Testis (tissue), 3 donors: Measurements from ENCODE around the gene FBXL7. TPM values are rescaled to one million over a fixed set of nuclear protein-coding genes. Genes with fewer than 3 reads are reported as not detected.

ENCODE experiments used
- DNase-seq: peaks from one replicate; pipeline ENCODE4 v3.0.0-alpha.2; 2019
- H3K27ac ChIP-seq, 2 donors: fragments of 200-600 bp; sonication (generic); one replicate each; pipeline ENCODE4 v1.5.1; 2019
- H3K27me3 ChIP-seq: fragments of 200-600 bp; sonication (generic); one replicate; pipeline ENCODE4 v1.5.1; 2019
- H3K36me3 ChIP-seq: fragments of 200-600 bp; sonication (generic); one replicate; pipeline ENCODE4 v1.5.1; 2017; ENCODE audit warnings: low read depth; ENCODE audit errors: missing control alignments
- H3K4me1 ChIP-seq: fragments of 200-600 bp; sonication (generic); one replicate; pipeline ENCODE4 v1.5.1; 2019
- H3K4me3 ChIP-seq, 2 donors: fragments of 200-600 bp; sonication (generic); one replicate each; pipeline ENCODE4 v1.5.1; 2017 to 2019
- H3K9me3 ChIP-seq: fragments of 200-600 bp; sonication (generic); one replicate; pipeline ENCODE4 v1.5.1; 2017
- CTCF ChIP-seq, 3 experiments: fragments of 450-650 bp in 2 of 3; fragments of 200-600 bp in 1 of 3; sonication (generic) in 1 of 3; IDR thresholded peaks; one replicate each; pipeline ENCODE4 v1.5.1; 2016 to 2019; ENCODE audit warnings: antibody characterized with exemption in 3 of 3, mild to moderate bottlenecking in 2 of 3, moderate library complexity in 1 of 3
- POLR2A ChIP-seq: fragments of 450-650 bp; IDR thresholded peaks from one replicate; pipeline ENCODE4 v1.6.1; 2017; ENCODE audit warnings: antibody characterized with exemption, mild to moderate bottlenecking, moderate library complexity
- WGBS, 2 donors: methylation state at CpG; one replicate each; pipeline ENCODE4 v1.1.5; 2018; 5-methylcytosine and 5-hydroxymethylcytosine counted together
- intact Hi-C: fragments of 100-400 bp; cut with DNase I; formaldehyde crosslinking; loops from one replicate; pipeline ENCODE4 v1.15.1; 2023; ENCODE audit warnings: low total_unique reads
- polyA plus RNA-seq: library from polyadenylated mRNA; stranded (reverse); fragments of 350-450 nt; fragmentation: Illumina TruSeq; extraction: RNeasy Lipid Tissue Mini Kit (QIAGEN cat#74804); gene quantifications from one replicate; pipeline ENCODE4 v1.2.3, GENCODE V29; 2014; ENCODE audit warnings: low read depth, low replicate concordance; ENCODE audit not compliant: insufficient read depth
- total RNA-seq, 2 donors: library from RNA; depleted of rRNA; stranded (reverse); fragments of >200 nt; gene quantifications; one replicate each; pipeline ENCODE4 v1.2.3, GENCODE V29; 2016

The FBXL7 gene
- total and polyA plus RNA-seq, 3 donors from 2014 or later = 9.8 to 17.3 (median 15.2) TPM

- TF ChIP-seq CTCF (IDR thresholded peaks at IDR 0.05) (no peak), POLR2A (no peak)
- Histone ChIP-seq H3K9me3 (no peaks in the 10 kb centered on the region), H3K4me1 (no peaks in the 10 kb centered on the region), H3K36me3 (no peaks in the 10 kb centered on the region), H3K27me3 (no peaks in the 10 kb centered on the region), H3K27ac (no peak overlapping the region), H3K4me3 (no peak overlapping the region)
- whole genome bisulfite sequencing, 2 donors = 48 to 62% methylated on average over 1 of the region's 1 CpG
- DNase-seq = no peak
- intact Hi-C loops = no loop called here
Measured at GRCh38 chr5:15757103-15757502, 257.1 kb downstream of the FBXL7 start.

- WGBS, 2 donors = 76 to 81% methylated on average over 8 of the region's 8 CpGs
- Histone ChIP-seq H3K27me3 (no peaks in the 10 kb centered on the region), H3K4me1 (no peaks in the 10 kb centered on the region), H3K27ac (no peak overlapping the region), H3K9me3 (no peaks in the 10 kb centered on the region), H3K36me3 (no peaks in the 10 kb centered on the region), H3K4me3 (no peak overlapping the region)
- intact Hi-C loops = no loop called here
- TF ChIP-seq POLR2A = no peak
- TF ChIP-seq CTCF (IDR thresholded peaks at IDR 0.05) = no peak
- DNase-seq = no peak
Measured at GRCh38 chr5:15757619-15758018, 257.6 kb downstream of the FBXL7 start.

GRCh38 chr5:15762668-15763067 lies 262.7 kb downstream of the FBXL7 start:
- Histone ChIP-seq H3K4me1 (no peaks in the 10 kb centered on the region), H3K4me3 (no peak overlapping the region), H3K36me3 (no peaks in the 10 kb centered on the region), H3K27me3 (no peaks in the 10 kb centered on the region), H3K27ac (no peak overlapping the region), H3K9me3 (no peaks in the 10 kb centered on the region)
- no peak for DNase-seq
- intact Hi-C loops = no loop called here
- 85 to 87% methylated on average over 3 of the region's 3 CpGs for WGBS, 2 donors
- TF ChIP-seq CTCF (IDR thresholded peaks at IDR 0.05) (no peak), POLR2A (no peak)

DNA sequence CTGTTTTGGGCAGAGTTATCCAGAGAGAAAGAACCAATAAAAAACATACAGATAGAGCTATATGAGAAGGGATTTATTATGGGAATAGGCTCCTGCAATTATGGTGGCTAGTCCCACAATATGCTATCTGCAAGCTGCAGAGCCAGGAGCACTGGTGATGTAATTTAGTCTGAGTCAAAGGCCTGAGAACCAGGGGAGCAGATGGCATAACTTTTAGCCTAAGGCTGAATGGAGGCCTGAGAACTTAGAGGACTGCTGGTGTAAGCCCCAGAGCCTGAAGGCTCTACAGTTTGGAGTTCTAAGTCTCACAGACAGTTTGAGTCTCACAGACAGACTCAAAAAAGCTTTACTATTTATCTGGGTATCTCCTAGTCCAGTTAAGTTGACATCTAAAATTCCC lies 263.8 kb downstream of the FBXL7 start:
- Histone ChIP-seq H3K27me3 (no peaks in the 10 kb centered on the region), H3K9me3 (no peaks in the 10 kb centered on the region), H3K36me3 (no peaks in the 10 kb centered on the region), H3K4me3 (no peak overlapping the region), H3K4me1 (no peaks in the 10 kb centered on the region), H3K27ac (no peak overlapping the region)
- intact Hi-C loops = no loop called here
- TF ChIP-seq POLR2A (no peak), CTCF (IDR thresholded peaks at IDR 0.05) (no peak)
- no peak for DNase-seq

- whole genome bisulfite sequencing, 2 donors = 87 to 91% methylated on average over 3 of the region's 3 CpGs
- no peak for TF ChIP-seq POLR2A
- TF ChIP-seq CTCF (IDR thresholded peaks at IDR 0.05) = no peak
- Histone ChIP-seq H3K27ac (no peak overlapping the region), H3K9me3 (no peaks in the 10 kb centered on the region), H3K36me3 (no peaks in the 10 kb centered on the region), H3K4me3 (no peak overlapping the region), H3K27me3 (no peaks in the 10 kb centered on the region), H3K4me1 (no peaks in the 10 kb centered on the region)
- no peak for DNase-seq
- intact Hi-C loops = no loop called here
Measured at GRCh38 chr5:15768936-15769335, 269.0 kb downstream of the FBXL7 start.
